ENCODE measurements around the gene OPRL1.

DNA sequence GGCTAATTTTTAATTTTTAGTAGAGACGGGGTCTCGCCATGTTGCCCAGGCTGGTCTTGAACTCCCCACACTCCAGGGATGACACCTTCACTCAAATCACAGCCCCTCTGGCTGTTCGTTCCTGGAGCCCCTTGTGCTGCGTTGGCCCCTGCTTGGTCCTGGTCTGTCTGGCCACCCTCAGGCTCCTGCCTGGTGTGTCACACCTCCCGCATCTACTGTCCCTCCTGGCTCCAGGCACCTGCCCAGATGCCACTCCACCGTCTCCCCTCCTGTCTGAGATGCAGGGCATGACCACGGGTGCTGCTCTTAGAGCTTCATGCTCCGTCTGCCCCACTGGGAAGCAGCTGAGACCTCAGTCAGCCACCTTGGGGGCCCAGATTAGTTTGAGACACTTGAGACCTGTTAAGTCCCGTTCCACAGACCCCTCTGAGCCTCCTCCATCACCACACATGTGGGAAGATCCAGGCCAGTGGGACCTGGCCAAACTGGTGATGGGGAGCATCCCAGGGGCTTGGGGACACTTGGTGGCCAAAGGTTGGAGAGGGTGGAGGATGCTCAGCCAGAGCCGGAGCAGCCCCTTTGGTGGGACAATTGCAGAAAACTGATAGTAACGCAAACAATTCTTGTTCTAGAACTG lies 49.4 kb downstream of the OPRL1 start:
- TF ChIP-seq GATA3 (IDR thresholded peaks at IDR 0.05; ENCODE audit: low read depth, low read length) (no peak), GATA2 (IDR thresholded peaks at IDR 0.05; ENCODE audit: low read depth, low read length) (no peak)

Measured in SH-SY5Y (cell line).